Liver (tissue), 9 donors: ENCODE data around the gene PRR36. TPM values are rescaled to one million over a fixed set of nuclear protein-coding genes. Genes with fewer than 3 reads are reported as not detected.

Source experiments
- DNase-seq: peaks from one replicate; pipeline ENCODE4 v3.0.0-alpha.2; 2017; ENCODE audit warnings: low spot score
- H3K27ac ChIP-seq, 2 donors: one replicate each; pipeline ENCODE4 v1.7.0; 2013; ENCODE audit warnings: inconsistent platforms in 2 of 2, low read length in 2 of 2, control low read depth in 1 of 2, low read depth in 1 of 2, mild to moderate bottlenecking in 1 of 2
- H3K27me3 ChIP-seq, 4 donors: one replicate each; pipeline versions ENCODE4 v1.6.1 to v1.7.0; 2013; ENCODE audit warnings: low read length in 3 of 4, inconsistent platforms in 1 of 4, mild to moderate bottlenecking in 1 of 4, moderate library complexity in 1 of 4; ENCODE audit not compliant: control insufficient read depth in 4 of 4, insufficient read depth in 4 of 4
- H3K36me3 ChIP-seq, 4 donors: one replicate each; pipeline versions ENCODE4 v1.6.1 to v1.7.0; 2013; ENCODE audit warnings: low read length in 3 of 4, mild to moderate bottlenecking in 3 of 4, low read depth in 1 of 4, moderate library complexity in 1 of 4; ENCODE audit not compliant: control insufficient read depth in 4 of 4, insufficient read depth in 3 of 4
- H3K4me1 ChIP-seq, 4 donors: one replicate each; pipeline versions ENCODE4 v1.6.1 to v1.7.0; 2013; ENCODE audit warnings: low read length in 3 of 4, mild to moderate bottlenecking in 3 of 4, moderate library complexity in 1 of 4; ENCODE audit not compliant: control insufficient read depth in 4 of 4, insufficient read depth in 4 of 4
- H3K4me3 ChIP-seq, 3 donors: one replicate each; pipeline versions ENCODE4 v1.6.1 to v1.7.0; 2013; ENCODE audit warnings: low read length in 3 of 3, control low read depth in 1 of 3, low read depth in 1 of 3, mild to moderate bottlenecking in 1 of 3
- H3K9ac ChIP-seq, 2 donors: one replicate each; pipeline ENCODE4 v1.7.0; 2013; ENCODE audit warnings: low read length in 2 of 2, mild to moderate bottlenecking in 2 of 2, moderate library complexity in 2 of 2, control low read depth in 1 of 2, low read depth in 1 of 2
- H3K9me3 ChIP-seq, 4 donors: one replicate each; pipeline versions ENCODE4 v1.6.1 to v1.7.0; 2013; ENCODE audit warnings: low read length in 3 of 4; ENCODE audit not compliant: control insufficient read depth in 4 of 4
- EGR1 ChIP-seq, 2 donors: IDR thresholded peaks; 2 replicates each; pipeline ENCODE4 v1.6.1; 2016 to 2018; ENCODE audit warnings: antibody characterized with exemption in 2 of 2, low read depth in 2 of 2
- FOXA1 ChIP-seq: IDR thresholded peaks from 2 replicates; pipeline ENCODE4 v1.6.1; 2016; ENCODE audit warnings: antibody characterized with exemption
- GABPA ChIP-seq, 2 donors: IDR thresholded peaks in 1 of 2; conservative IDR thresholded peaks in 1 of 2; 2 replicates each; pipeline ENCODE4 v1.6.1; 2016; ENCODE audit warnings: antibody characterized with exemption in 2 of 2, mild to moderate bottlenecking in 1 of 2, moderate library complexity in 1 of 2
- HNF4A ChIP-seq, 2 donors: conservative IDR thresholded peaks; 2 replicates each; pipeline ENCODE4 v1.6.1; 2016; ENCODE audit warnings: antibody characterized with exemption in 2 of 2, mild to moderate bottlenecking in 2 of 2
- HNF4G ChIP-seq: IDR thresholded peaks from 2 replicates; pipeline ENCODE4 v1.6.1; 2016; ENCODE audit warnings: antibody characterized with exemption
- JUND ChIP-seq, 2 donors: IDR thresholded peaks; 2 replicates each; pipeline ENCODE4 v1.6.1; 2016; ENCODE audit warnings: antibody characterized with exemption in 2 of 2
- NR2F2 ChIP-seq: IDR thresholded peaks from 2 replicates; pipeline ENCODE4 v1.6.1; 2016; ENCODE audit warnings: antibody characterized with exemption
- RAD21 ChIP-seq, 2 donors: IDR thresholded peaks; 2 replicates each; pipeline ENCODE4 v1.6.1; 2016; ENCODE audit warnings: antibody characterized with exemption in 2 of 2, mild to moderate bottlenecking in 2 of 2
- SP1 ChIP-seq: IDR thresholded peaks from 2 replicates; pipeline ENCODE4 v1.6.1; 2018; ENCODE audit warnings: antibody characterized with exemption, mild to moderate bottlenecking
- YY1 ChIP-seq: IDR thresholded peaks from 2 replicates; pipeline ENCODE4 v1.6.1; 2016; ENCODE audit warnings: antibody characterized with exemption, mild to moderate bottlenecking
- WGBS: extraction: QIAGEN DNeasy Blood & Tissue Kit; methylation state at CpG from one replicate; pipeline ENCODE4 v1.1.7; 2013; 5-methylcytosine and 5-hydroxymethylcytosine counted together
- polyA plus RNA-seq, 2 donors: library from polyadenylated mRNA; stranded (reverse) in 1 of 2; unstranded in 1 of 2; fragments of 200-250 nt in 1 of 2; fragments of >200 nt in 1 of 2; fragmentation: Nextera tagmentation in 1 of 2; extraction: Ambion mirVana in 1 of 2; gene quantifications; one replicate each; pipeline versions ENCODE4 v1.2.1 to v1.2.3, GENCODE V29; 2013 to 2015
- total RNA-seq, 2 donors: library from RNA; depleted of rRNA; stranded (reverse); fragments of >200 nt; gene quantifications; one replicate each; pipeline ENCODE4 v1.2.3, GENCODE V29; 2014
- TF ChIP-seq, protein P1 (sequence below): fragments of 150-350 bp; IDR thresholded peaks from 2 replicates; pipeline ENCODE4 v1.5.1; 2017; ENCODE audit warnings: improper control_type of control experiment, low read depth, low read length; ENCODE audit not compliant: missing input control
- TF ChIP-seq, protein P2 (sequence below): IDR thresholded peaks from 2 replicates; pipeline ENCODE4 v1.6.1; 2016; ENCODE audit warnings: antibody characterized with exemption
- TF ChIP-seq, protein P3 (sequence below): IDR thresholded peaks from 2 replicates; pipeline ENCODE4 v1.6.1; 2016; ENCODE audit warnings: antibody characterized with exemption
- TF ChIP-seq, protein P4 (sequence below): IDR thresholded peaks from 2 replicates; pipeline ENCODE4 v1.6.1; 2016; ENCODE audit warnings: antibody characterized with exemption
- TF ChIP-seq, protein P5 (sequence below): IDR thresholded peaks from 2 replicates; pipeline ENCODE4 v1.6.1; 2016; ENCODE audit warnings: antibody characterized with exemption, mild to moderate bottlenecking
- donor health status: healthy.
- donor health status: healthy.
- donor health status: healthy.
- donor health status: healthy.
- donor health status: healthy.

Gene PRR36
- total and polyA plus RNA-seq, 4 donors: 0.02 to 0.03 TPM; not detected in 2

DNA sequence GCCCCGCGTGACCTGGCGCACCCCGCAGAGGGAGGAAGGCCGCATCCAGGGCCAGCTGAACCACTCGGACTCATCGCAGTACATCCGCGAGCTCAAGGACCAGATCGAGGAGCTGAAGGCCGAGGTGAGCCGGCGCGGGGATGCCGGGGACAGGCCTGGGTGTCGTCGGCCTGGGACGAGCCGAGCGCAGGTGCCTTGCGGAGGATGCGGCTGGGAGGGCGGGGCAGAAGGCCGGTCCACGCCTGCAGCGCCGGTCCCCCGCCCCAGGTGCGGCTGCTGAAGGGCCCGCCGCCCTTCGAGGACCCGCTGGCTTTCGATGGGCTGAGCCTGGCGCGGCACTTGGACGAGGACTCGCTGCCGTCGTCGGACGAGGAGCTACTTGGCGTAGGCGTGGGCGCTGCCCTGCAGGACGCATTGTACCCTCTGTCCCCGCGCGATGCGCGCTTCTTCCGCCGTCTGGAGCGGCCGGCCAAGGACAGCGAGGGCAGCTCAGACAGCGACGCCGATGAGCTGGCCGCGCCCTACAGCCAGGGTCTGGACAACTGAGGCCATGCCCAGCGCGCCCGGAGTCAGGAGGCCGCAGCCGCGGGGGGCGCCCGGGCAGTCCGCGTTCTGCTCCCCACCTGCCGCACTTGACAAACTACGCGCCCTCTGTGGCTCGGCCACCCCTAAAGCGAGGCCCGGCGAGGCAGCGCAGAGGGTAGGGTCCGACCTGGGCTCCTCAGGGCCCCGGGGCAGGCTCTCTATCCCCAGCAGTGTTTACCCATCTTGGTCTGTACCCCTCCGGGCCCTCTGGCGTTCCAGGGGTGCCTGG, 10.8 kb downstream of the PRR36 start:
- Histone ChIP-seq H3K9me3 (no peaks in the 10 kb centered on the region), H3K27ac (no peak overlapping the region), H3K36me3 (peaks cover 0 to 1% (median 0%) of the 10 kb centered on the region in 4 donors), H3K4me3 (no peak overlapping the region), H3K4me1 (peaks cover 0 to 9% (median 5%) of the 10 kb centered on the region in 4 donors), H3K27me3 (no peaks in the 10 kb centered on the region), H3K9ac (no peak overlapping the region)
- no peak for DNase-seq
- TF ChIP-seq, protein P1, sequence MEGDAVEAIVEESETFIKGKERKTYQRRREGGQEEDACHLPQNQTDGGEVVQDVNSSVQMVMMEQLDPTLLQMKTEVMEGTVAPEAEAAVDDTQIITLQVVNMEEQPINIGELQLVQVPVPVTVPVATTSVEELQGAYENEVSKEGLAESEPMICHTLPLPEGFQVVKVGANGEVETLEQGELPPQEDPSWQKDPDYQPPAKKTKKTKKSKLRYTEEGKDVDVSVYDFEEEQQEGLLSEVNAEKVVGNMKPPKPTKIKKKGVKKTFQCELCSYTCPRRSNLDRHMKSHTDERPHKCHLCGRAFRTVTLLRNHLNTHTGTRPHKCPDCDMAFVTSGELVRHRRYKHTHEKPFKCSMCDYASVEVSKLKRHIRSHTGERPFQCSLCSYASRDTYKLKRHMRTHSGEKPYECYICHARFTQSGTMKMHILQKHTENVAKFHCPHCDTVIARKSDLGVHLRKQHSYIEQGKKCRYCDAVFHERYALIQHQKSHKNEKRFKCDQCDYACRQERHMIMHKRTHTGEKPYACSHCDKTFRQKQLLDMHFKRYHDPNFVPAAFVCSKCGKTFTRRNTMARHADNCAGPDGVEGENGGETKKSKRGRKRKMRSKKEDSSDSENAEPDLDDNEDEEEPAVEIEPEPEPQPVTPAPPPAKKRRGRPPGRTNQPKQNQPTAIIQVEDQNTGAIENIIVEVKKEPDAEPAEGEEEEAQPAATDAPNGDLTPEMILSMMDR: no peak
- TF ChIP-seq, protein P2, sequence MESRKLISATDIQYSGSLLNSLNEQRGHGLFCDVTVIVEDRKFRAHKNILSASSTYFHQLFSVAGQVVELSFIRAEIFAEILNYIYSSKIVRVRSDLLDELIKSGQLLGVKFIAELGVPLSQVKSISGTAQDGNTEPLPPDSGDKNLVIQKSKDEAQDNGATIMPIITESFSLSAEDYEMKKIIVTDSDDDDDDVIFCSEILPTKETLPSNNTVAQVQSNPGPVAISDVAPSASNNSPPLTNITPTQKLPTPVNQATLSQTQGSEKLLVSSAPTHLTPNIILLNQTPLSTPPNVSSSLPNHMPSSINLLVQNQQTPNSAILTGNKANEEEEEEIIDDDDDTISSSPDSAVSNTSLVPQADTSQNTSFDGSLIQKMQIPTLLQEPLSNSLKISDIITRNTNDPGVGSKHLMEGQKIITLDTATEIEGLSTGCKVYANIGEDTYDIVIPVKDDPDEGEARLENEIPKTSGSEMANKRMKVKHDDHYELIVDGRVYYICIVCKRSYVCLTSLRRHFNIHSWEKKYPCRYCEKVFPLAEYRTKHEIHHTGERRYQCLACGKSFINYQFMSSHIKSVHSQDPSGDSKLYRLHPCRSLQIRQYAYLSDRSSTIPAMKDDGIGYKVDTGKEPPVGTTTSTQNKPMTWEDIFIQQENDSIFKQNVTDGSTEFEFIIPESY: no peak
- TF ChIP-seq, protein P3, sequence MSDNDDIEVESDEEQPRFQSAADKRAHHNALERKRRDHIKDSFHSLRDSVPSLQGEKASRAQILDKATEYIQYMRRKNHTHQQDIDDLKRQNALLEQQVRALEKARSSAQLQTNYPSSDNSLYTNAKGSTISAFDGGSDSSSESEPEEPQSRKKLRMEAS: no peak
- no peak for TF ChIP-seq SP1
- TF ChIP-seq, protein P4, sequence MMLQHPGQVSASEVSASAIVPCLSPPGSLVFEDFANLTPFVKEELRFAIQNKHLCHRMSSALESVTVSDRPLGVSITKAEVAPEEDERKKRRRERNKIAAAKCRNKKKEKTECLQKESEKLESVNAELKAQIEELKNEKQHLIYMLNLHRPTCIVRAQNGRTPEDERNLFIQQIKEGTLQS: no peak
- TF ChIP-seq EGR1 (IDR thresholded peaks at IDR 0.05; ENCODE audit: low read depth in 2 of 2): no peak
- no peak for TF ChIP-seq HNF4G
- no peak for TF ChIP-seq JUND (IDR thresholded peaks at IDR 0.05)
- TF ChIP-seq YY1: no peak
- no peak for TF ChIP-seq RAD21 (IDR thresholded peaks at IDR 0.05)
- WGBS: 71% methylated on average over 83 of the region's 83 CpGs

DNA sequence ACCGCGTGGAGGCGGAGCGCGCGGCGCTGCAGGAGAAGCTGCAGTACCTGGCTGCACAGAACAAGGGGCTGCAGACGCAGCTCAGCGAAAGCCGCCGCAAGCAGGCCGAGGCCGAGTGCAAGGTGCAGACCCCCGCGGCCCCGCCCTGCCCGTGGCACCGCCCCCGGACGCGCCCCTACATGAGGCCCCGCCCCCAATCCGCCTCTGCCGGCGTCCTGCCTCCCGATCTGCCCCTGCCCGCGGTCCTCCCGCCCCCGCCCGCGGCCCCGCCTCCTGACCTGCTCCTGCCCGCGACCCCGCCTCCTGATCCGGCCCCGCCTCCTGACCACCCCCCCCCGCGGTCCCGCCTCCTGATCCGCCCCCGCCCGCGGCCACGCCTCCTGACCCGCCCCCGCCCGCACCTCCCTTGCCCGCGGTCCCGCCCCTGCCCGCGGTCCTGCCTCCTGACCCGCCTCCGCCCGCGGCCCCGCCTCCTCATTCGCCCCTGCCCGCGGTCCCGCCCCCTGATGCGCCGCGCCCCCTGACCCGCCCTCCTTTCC, 11.7 kb downstream of the PRR36 start:
- Histone ChIP-seq H3K4me3 (peak overlapping the region in 1 of 3 donors; percentile 5), H3K4me1 (peaks cover 0 to 9% (median 4%) of the 10 kb centered on the region in 4 donors), H3K27ac (no peak overlapping the region), H3K36me3 (peaks cover 0 to 1% (median 0%) of the 10 kb centered on the region in 4 donors), H3K27me3 (no peaks in the 10 kb centered on the region), H3K9me3 (no peaks in the 10 kb centered on the region), H3K9ac (no peak overlapping the region)
- 17% methylated on average over 67 of the region's 67 CpGs for WGBS
- peak; percentile 86 for DNase-seq
- TF ChIP-seq GABPA (IDR thresholded peaks at IDR 0.05 in 1 of 2, conservative IDR thresholded peaks at IDR 0.05 in 1 of 2) (no peak), JUND (IDR thresholded peaks at IDR 0.05) (no peak), RAD21 (IDR thresholded peaks at IDR 0.05) (no peak), NR2F2 (no peak), FOXA1 (no peak), EGR1 (IDR thresholded peaks at IDR 0.05; ENCODE audit: low read depth in 2 of 2) (no peak), SP1 (no peak), HNF4A (conservative IDR thresholded peaks at IDR 0.05) (no peak), YY1 (no peak), HNF4G (no peak)
- TF ChIP-seq, protein P2: no peak
- TF ChIP-seq, protein P4: no peak
- TF ChIP-seq, protein P3: no peak
- TF ChIP-seq, protein P1: no peak
- TF ChIP-seq, protein P5, sequence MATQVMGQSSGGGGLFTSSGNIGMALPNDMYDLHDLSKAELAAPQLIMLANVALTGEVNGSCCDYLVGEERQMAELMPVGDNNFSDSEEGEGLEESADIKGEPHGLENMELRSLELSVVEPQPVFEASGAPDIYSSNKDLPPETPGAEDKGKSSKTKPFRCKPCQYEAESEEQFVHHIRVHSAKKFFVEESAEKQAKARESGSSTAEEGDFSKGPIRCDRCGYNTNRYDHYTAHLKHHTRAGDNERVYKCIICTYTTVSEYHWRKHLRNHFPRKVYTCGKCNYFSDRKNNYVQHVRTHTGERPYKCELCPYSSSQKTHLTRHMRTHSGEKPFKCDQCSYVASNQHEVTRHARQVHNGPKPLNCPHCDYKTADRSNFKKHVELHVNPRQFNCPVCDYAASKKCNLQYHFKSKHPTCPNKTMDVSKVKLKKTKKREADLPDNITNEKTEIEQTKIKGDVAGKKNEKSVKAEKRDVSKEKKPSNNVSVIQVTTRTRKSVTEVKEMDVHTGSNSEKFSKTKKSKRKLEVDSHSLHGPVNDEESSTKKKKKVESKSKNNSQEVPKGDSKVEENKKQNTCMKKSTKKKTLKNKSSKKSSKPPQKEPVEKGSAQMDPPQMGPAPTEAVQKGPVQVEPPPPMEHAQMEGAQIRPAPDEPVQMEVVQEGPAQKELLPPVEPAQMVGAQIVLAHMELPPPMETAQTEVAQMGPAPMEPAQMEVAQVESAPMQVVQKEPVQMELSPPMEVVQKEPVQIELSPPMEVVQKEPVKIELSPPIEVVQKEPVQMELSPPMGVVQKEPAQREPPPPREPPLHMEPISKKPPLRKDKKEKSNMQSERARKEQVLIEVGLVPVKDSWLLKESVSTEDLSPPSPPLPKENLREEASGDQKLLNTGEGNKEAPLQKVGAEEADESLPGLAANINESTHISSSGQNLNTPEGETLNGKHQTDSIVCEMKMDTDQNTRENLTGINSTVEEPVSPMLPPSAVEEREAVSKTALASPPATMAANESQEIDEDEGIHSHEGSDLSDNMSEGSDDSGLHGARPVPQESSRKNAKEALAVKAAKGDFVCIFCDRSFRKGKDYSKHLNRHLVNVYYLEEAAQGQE: no peak
